Lung (tissue), 16 donors: Measurements from ENCODE around the gene BMPR2. TPM values are rescaled to one million over a fixed set of nuclear protein-coding genes. Genes with fewer than 3 reads are reported as not detected.
A peak's percentile ranks its signal among the peaks of the same experiment; 100 is the strongest.

ENCODE experiments used
- ATAC-seq: fragments of 200-7000 bp; cut with Tn5 transposase; one replicate; pipeline ENCODE4 v1.9.1; 2020; ENCODE audit warnings: moderate number of reproducible peaks; ENCODE audit not compliant: insufficient read depth, low FRiP score
- DNase-seq, 3 donors: peaks; one replicate each; pipeline ENCODE4 v3.0.0-alpha.2; 2013 to 2017
- H3K27ac ChIP-seq, 2 donors: one replicate each; pipeline ENCODE4 v1.5.1; 2013; ENCODE audit warnings: mild to moderate bottlenecking in 2 of 2, moderate library complexity in 2 of 2, control low read depth in 1 of 2, inconsistent platforms in 1 of 2, low read depth in 1 of 2, low read length in 1 of 2
- H3K27me3 ChIP-seq, 3 donors: one replicate each; pipeline ENCODE4 v1.5.1; 2013; ENCODE audit warnings: low read length in 2 of 3; ENCODE audit not compliant: control insufficient read depth in 3 of 3, insufficient read depth in 3 of 3
- H3K36me3 ChIP-seq, 4 donors: one replicate each; pipeline ENCODE4 v1.5.1; 2013; ENCODE audit warnings: low read length in 4 of 4, mild to moderate bottlenecking in 1 of 4, moderate library complexity in 1 of 4; ENCODE audit not compliant: control insufficient read depth in 4 of 4, insufficient read depth in 4 of 4
- H3K4me1 ChIP-seq, 5 donors: one replicate each; pipeline ENCODE4 v1.5.1; 2013; ENCODE audit warnings: low read length in 5 of 5, mild to moderate bottlenecking in 2 of 5, moderate library complexity in 1 of 5; ENCODE audit not compliant: control insufficient read depth in 5 of 5, insufficient read depth in 5 of 5
- H3K4me3 ChIP-seq: one replicate; pipeline ENCODE4 v1.5.1; 2013; ENCODE audit warnings: mild to moderate bottlenecking, control low read depth, moderate library complexity
- H3K9ac ChIP-seq, 2 donors: one replicate each; pipeline ENCODE4 v1.5.1; 2013; ENCODE audit warnings: low read length in 2 of 2, control low read depth in 1 of 2; ENCODE audit not compliant: insufficient read depth in 1 of 2
- H3K9me3 ChIP-seq, 4 donors: one replicate each; pipeline ENCODE4 v1.5.1; 2013; ENCODE audit warnings: low read length in 3 of 4, mild to moderate bottlenecking in 1 of 4, moderate library complexity in 1 of 4; ENCODE audit not compliant: control insufficient read depth in 4 of 4, insufficient read depth in 3 of 4
- WGBS, 2 donors: extraction: QIAGEN DNeasy Blood & Tissue Kit; methylation state at CpG; one replicate each; pipeline ENCODE4 v1.1.7; 2013; 5-methylcytosine and 5-hydroxymethylcytosine counted together
- long read RNA-seq, 5 donors: transcript quantifications; one replicate each; lab custom pipeline, GENCODE V29; 2026
- polyA plus RNA-seq, 2 donors: library from polyadenylated mRNA; stranded (reverse); fragments of 200-250 nt; gene quantifications; one replicate each; pipeline ENCODE4 v1.2.1, GENCODE V29; 2013
- total RNA-seq, 2 donors: library from RNA; depleted of rRNA in 1 of 2; stranded (reverse); fragments of >200 nt in 1 of 2; gene quantifications; one replicate each; pipeline ENCODE4 v1.2.1, GENCODE V29; 2014 to 2021
- TF ChIP-seq, protein P1 (sequence below): IDR thresholded peaks from 2 replicates; pipeline ENCODE4 v1.5.1; 2012; ENCODE audit warnings: mild to moderate bottlenecking; ENCODE audit errors: control extremely low read depth, extremely low read depth
- donor health status: control.
- donor health status: control.
- donor health status: Bipolar disorder and iron deficiency.
- donor health status: healthy.
- donor health status: DM: yes; HTN: yes; CAD: no.

BMPR2 gene
- 100 to 1,000 TPM in 1 of 2 donors, 10 to 100 TPM in 1; 55.0 to 107 TPM for total RNA-seq
- 10 to 100 TPM; 11.4 to 18.3 TPM for polyA plus RNA-seq
- long read RNA-seq, donor 1, full-length matches to known transcripts = 2 of 34 reads
- long read RNA-seq, donor 1, partial matches to known transcripts = 32 of 34 reads
- long read RNA-seq, donor 1, other reads (novel, unspliced or antisense) = 0 of 34 reads
- long read RNA-seq, donor 2, partial matches to known transcripts = 12 of 12 reads
- long read RNA-seq, donor 2, other reads (novel, unspliced or antisense) = 0 of 12 reads
- long read RNA-seq, donor 3, full-length matches to known transcripts = 1 of 6 reads
- long read RNA-seq, donor 3, partial matches to known transcripts = 5 of 6 reads
- long read RNA-seq, donor 3, other reads (novel, unspliced or antisense) = 0 of 6 reads
- long read RNA-seq, donor 4, partial matches to known transcripts = 5 of 5 reads
- long read RNA-seq, donor 4, other reads (novel, unspliced or antisense) = 0 of 5 reads
- long read RNA-seq, donor 5, full-length matches to known transcripts = 2 of 59 reads
- long read RNA-seq, donor 5, partial matches to known transcripts = 57 of 59 reads
- long read RNA-seq, donor 5, other reads (novel, unspliced or antisense) = 0 of 59 reads

DNA sequence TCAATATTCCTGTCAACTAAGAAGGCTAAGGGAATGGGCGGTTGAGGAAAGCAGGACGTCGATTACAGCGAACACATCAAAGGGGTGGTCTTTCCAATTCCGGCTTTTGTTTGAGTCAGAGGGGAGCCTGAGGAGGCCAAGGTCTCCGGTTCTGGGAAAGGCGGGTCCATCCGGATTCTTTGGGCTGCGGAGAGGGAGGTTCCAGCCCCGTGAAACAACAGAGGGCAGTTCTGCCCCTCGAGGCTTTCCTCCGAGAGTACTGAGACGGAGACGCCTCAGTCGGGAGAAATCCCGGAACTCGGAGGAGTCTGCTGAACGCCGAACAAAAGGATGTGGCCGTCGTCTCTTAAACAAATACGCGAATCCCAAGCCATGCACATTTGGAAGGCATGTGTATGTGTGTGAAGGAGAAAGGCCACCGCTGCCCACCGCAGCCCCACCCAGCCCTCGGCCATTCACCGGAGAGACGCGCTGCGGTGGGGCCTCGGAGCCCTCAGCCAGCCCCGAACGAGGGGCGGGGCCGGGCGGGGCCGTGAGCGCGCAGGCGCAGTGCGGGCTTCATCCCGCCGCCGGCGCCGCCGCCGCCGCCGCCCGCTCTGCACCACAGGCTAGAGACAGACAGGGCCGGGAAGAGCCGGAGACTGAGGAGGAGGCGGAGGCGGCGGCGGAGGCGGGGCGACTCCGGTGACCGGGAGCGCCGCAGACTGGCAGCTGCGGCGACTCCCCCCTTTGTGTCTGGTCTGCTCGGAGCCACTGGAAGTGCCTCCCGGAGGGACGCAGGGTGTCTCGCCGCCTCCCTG is at the start of gene BMPR2:
Gene BMPR2 (plus strand): TSS at position 719 of the 800 bp plus-strand sequence. CDS start 1,148 bp downstream, outside the sequence.
- ATAC-seq (peak; percentile 88), DNase-seq (peak; percentile 94 to 95 (median 95))
- Histone ChIP-seq H3K4me3 (peak within 1 kb of the TSS; percentile 97), H3K4me1 (peaks cover 0 to 11% (median 4%) of the 10 kb centered on the region in 5 donors), H3K36me3 (no peaks in the 10 kb centered on the region), H3K9ac (peak within 1 kb of the TSS; percentile 93 to 94), H3K9me3 (no peaks in the 10 kb centered on the region), H3K27ac (peak within 1 kb of the TSS; percentile 97 to 98), H3K27me3 (no peaks in the 10 kb centered on the region)
- WGBS, 2 donors = 0 to 1% methylated on average over 37 to 70 of the region's 70 CpGs
- TF ChIP-seq, protein P1, sequence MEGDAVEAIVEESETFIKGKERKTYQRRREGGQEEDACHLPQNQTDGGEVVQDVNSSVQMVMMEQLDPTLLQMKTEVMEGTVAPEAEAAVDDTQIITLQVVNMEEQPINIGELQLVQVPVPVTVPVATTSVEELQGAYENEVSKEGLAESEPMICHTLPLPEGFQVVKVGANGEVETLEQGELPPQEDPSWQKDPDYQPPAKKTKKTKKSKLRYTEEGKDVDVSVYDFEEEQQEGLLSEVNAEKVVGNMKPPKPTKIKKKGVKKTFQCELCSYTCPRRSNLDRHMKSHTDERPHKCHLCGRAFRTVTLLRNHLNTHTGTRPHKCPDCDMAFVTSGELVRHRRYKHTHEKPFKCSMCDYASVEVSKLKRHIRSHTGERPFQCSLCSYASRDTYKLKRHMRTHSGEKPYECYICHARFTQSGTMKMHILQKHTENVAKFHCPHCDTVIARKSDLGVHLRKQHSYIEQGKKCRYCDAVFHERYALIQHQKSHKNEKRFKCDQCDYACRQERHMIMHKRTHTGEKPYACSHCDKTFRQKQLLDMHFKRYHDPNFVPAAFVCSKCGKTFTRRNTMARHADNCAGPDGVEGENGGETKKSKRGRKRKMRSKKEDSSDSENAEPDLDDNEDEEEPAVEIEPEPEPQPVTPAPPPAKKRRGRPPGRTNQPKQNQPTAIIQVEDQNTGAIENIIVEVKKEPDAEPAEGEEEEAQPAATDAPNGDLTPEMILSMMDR = no peak

- DNase-seq = no peak
- TF ChIP-seq, protein P1 = no peak
- peaks cover 0 to 1% (median 0%) of the 10 kb centered on the region in 5 donors for H3K4me1 ChIP-seq
- 88 to 91% methylated on average over 1 of the region's 1 CpG for WGBS, 2 donors
- H3K4me3 ChIP-seq = no peak overlapping the region
- no peaks in the 10 kb centered on the region for H3K27me3 ChIP-seq
- H3K9me3 ChIP-seq = no peaks in the 10 kb centered on the region
- H3K9ac ChIP-seq = no peak overlapping the region
- no peak overlapping the region for H3K27ac ChIP-seq
- H3K36me3 ChIP-seq = peaks cover 0 to 3% (median 0%) of the 10 kb centered on the region in 4 donors
- no peak for ATAC-seq
Measured at GRCh38 chr2:202327858-202328257, 48.3 kb upstream of the BMPR2 start.

DNA sequence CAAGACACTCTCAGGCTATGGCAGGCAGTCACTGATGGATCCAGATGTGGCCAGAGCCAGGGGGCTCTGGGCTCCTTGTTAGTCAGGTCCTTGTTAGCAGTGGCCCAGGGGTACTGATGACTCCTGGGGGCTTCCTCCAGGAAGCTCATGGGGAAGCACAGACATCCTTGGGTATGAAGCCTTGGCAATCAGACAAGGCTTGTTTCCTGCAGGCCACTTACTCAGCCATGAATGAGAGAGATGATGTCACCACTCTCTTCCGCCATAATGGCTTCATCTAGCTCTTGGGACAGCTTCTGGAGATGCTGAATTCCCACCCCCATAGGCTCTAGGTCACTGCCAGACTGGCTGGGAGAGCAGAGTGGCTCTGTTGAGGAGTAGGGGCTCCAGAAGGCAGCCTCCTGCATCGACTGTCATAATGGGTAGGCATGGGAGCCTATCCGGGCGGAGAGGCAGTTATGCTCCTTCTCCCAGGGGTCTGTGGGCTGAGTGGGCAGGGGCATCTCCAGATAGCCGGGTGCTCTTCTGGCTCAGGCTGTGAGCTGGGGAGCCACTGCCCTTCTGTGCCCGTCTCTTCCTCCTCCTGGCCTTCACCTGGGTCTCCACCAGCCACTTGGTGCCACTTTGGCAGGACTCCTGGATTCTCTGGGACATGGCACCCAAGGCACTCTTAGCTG is 40.2 kb upstream of the BMPR2 start:
- ATAC-seq = peak; percentile 23
- Histone ChIP-seq H3K9me3 (no peaks in the 10 kb centered on the region), H3K4me3 (no peak overlapping the region), H3K9ac (no peak overlapping the region), H3K36me3 (no peaks in the 10 kb centered on the region), H3K27me3 (no peaks in the 10 kb centered on the region), H3K27ac (no peak overlapping the region), H3K4me1 (peaks cover 0 to 3% (median 0%) of the 10 kb centered on the region in 5 donors)
- peak in 1 of 3 donors; percentile 39 for DNase-seq
- TF ChIP-seq, protein P1 = no peak
- 89 to 96% methylated on average over 6 of the region's 6 CpGs for WGBS, 2 donors
